WTC11 (cell line): Measurements from ENCODE around the gene TPGS1. TPM values are rescaled to one million over a fixed set of nuclear protein-coding genes. Genes with fewer than 3 reads are reported as not detected.

Experiments used
- ATAC-seq: fragments of 200-7000 bp; cut with Tn5 transposase; 2 replicates; pipeline ENCODE4 v1.10.0; 2021; ENCODE audit warnings: mild to moderate bottlenecking, moderate library complexity
- CTCF ChIA-PET: fragments of 300-600 bp; sonication (Branson Sonifier 250); formaldehyde crosslinking; loops from one replicate; lab custom pipeline; 2021; ENCODE audit warnings: antibody characterized with exemption; lab: Charles Lee
- POLR2A ChIA-PET: fragments of 350-600 bp; sonication (Branson Sonifier 250); formaldehyde crosslinking; loops from one replicate; lab custom pipeline; 2021; ENCODE audit warnings: antibody characterized with exemption; lab: Charles Lee
- DNase-seq: peaks from one replicate; pipeline ENCODE4 v3.0.0; 2021; ENCODE audit warnings: low spot score
- H3K27ac Mint-ChIP-seq: 2 replicates; pipeline ENCODE4 v1.8.0; 2021; ENCODE audit warnings: mixed read lengths
- H3K27me3 Mint-ChIP-seq: 2 replicates; pipeline ENCODE4 v1.8.0; 2021; ENCODE audit warnings: low read depth, mild to moderate bottlenecking, moderate library complexity, mixed read lengths
- H3K36me3 Mint-ChIP-seq: 2 replicates; pipeline ENCODE4 v1.8.0; 2021; ENCODE audit warnings: mixed read lengths
- H3K4me1 Mint-ChIP-seq: 2 replicates; pipeline ENCODE4 v1.8.0; 2022; ENCODE audit warnings: mixed read lengths
- H3K4me3 Mint-ChIP-seq: 2 replicates; pipeline ENCODE4 v1.8.0; 2021; ENCODE audit warnings: mild to moderate bottlenecking, moderate library complexity, mixed read lengths
- H3K9me3 Mint-ChIP-seq: 2 replicates; pipeline ENCODE4 v1.8.0; 2021; ENCODE audit warnings: mixed read lengths
- ELF4 ChIP-seq: sonication (generic); formaldehyde crosslinking; IDR thresholded peaks from 2 replicates; pipeline ENCODE4 v1.8.1; 2022; ENCODE audit warnings: low read depth, mild to moderate bottlenecking, moderate library complexity, missing genetic modification reagents
- ESRRA ChIP-seq: sonication (generic); formaldehyde crosslinking; IDR thresholded peaks from 2 replicates; pipeline ENCODE4 v1.8.1; 2022; ENCODE audit warnings: mild to moderate bottlenecking, missing genetic modification reagents, borderline replicate concordance
- ETV6 ChIP-seq: sonication (generic); formaldehyde crosslinking; IDR thresholded peaks from 2 replicates; pipeline ENCODE4 v1.8.1; 2022; ENCODE audit warnings: mild to moderate bottlenecking, missing genetic modification reagents
- FOXK1 ChIP-seq: sonication (generic); formaldehyde crosslinking; IDR thresholded peaks from 2 replicates; pipeline ENCODE4 v1.8.0; 2022; ENCODE audit warnings: mild to moderate bottlenecking, moderate library complexity, missing genetic modification reagents
- JUN ChIP-seq: sonication (generic); formaldehyde crosslinking; IDR thresholded peaks from 2 replicates; pipeline ENCODE4 v1.8.0; 2023; ENCODE audit warnings: mild to moderate bottlenecking, missing genetic modification reagents
- NFYB ChIP-seq: sonication (generic); formaldehyde crosslinking; conservative IDR thresholded peaks from 2 replicates; pipeline ENCODE4 v1.8.0; 2022; ENCODE audit warnings: low read depth, missing genetic modification reagents
- RELA ChIP-seq: sonication (generic); formaldehyde crosslinking; IDR thresholded peaks from 2 replicates; pipeline ENCODE4 v1.8.1; 2022; ENCODE audit warnings: missing genetic modification reagents, mild to moderate bottlenecking, borderline replicate concordance
- TEAD1 ChIP-seq: sonication (generic); formaldehyde crosslinking; IDR thresholded peaks from 2 replicates; pipeline ENCODE4 v1.8.0; 2022; ENCODE audit warnings: mild to moderate bottlenecking, missing genetic modification reagents
- ZNF121 ChIP-seq: sonication (generic); formaldehyde crosslinking; IDR thresholded peaks from 2 replicates; pipeline ENCODE4 v1.8.0; 2023; ENCODE audit warnings: missing genetic modification reagents
- ZNF219 ChIP-seq: sonication (generic); formaldehyde crosslinking; IDR thresholded peaks from 2 replicates; pipeline ENCODE4 v1.8.0; 2023; ENCODE audit warnings: missing genetic modification reagents, mild to moderate bottlenecking, borderline replicate concordance
- ZNF263 ChIP-seq: sonication (generic); formaldehyde crosslinking; IDR thresholded peaks from 2 replicates; pipeline ENCODE4 v1.8.1; 2022; ENCODE audit warnings: low read depth, mild to moderate bottlenecking, moderate library complexity, missing genetic modification reagents
- total RNA-seq: library from RNA; stranded (reverse); gene quantifications from 3 replicates; pipeline ENCODE4 v1.2.3, GENCODE V29; 2021
- TF ChIP-seq, protein P1 (sequence below): sonication (generic); formaldehyde crosslinking; IDR thresholded peaks from 2 replicates; pipeline ENCODE4 v1.8.0; 2022; ENCODE audit warnings: mild to moderate bottlenecking, missing genetic modification reagents
- TF ChIP-seq, protein P2 (sequence below): sonication (generic); formaldehyde crosslinking; IDR thresholded peaks from 2 replicates; pipeline ENCODE4 v1.8.0; 2023; ENCODE audit warnings: missing genetic modification reagents, mild to moderate bottlenecking, borderline replicate concordance
- TF ChIP-seq, protein P3 (sequence below): sonication (generic); formaldehyde crosslinking; IDR thresholded peaks from 2 replicates; pipeline ENCODE4 v1.8.1; 2023; ENCODE audit warnings: mild to moderate bottlenecking, missing genetic modification reagents, moderate library complexity
- TF ChIP-seq, protein P4 (sequence below): sonication (generic); formaldehyde crosslinking; IDR thresholded peaks from 2 replicates; pipeline ENCODE4 v1.8.0; 2023; ENCODE audit warnings: missing genetic modification reagents
- TF ChIP-seq, protein P5 (sequence below): sonication (generic); formaldehyde crosslinking; IDR thresholded peaks from 2 replicates; pipeline ENCODE4 v1.8.0; 2022; ENCODE audit warnings: mild to moderate bottlenecking, missing genetic modification reagents
- TF ChIP-seq, protein P6 (sequence below): sonication (generic); formaldehyde crosslinking; IDR thresholded peaks from 2 replicates; pipeline ENCODE4 v1.8.0; 2022; ENCODE audit warnings: missing genetic modification reagents
- TF ChIP-seq, protein P7 (sequence below): fragments of 250-450 bp; sonication (Bioruptor Pico); IDR thresholded peaks from 2 replicates; pipeline ENCODE4 v1.9.0; 2021; ENCODE audit warnings: mild to moderate bottlenecking, borderline replicate concordance

Gene TPGS1
- total RNA-seq, 1 experiment from 2014 or later: 18.8 TPM

DNA sequence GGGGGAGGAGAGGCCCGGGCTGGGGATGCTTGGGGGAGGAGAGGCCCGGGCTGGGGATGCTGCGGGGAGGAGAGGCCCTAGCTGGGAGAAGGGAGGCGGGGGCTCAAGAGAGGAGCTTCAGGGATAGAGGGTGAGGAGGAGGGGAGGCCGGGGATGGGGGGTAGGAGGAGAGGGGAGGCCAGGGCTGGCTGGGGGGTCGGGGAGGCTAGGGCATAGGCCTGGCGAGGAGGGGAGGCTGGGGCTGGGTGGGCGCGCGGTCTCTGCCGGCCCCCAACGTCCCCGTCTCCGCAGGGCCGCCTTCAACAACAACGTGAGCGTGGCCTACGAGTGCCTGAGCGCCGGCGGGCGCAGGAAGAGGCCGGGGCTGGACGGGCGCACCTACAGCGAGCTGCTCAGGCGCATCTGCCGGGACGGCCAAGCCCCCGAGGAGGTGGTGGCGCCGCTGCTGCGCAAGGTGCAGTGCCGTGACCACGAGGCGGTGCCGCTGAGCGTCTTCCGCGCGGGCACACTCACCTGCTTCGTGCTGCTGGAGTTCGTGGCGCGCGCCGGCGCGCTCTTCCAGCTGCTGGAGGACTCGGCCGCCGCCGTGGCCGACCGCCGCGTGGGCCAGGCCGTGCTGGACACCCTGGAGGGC is 11.4 kb downstream of the TPGS1 start:
- DNase-seq (peak; percentile 79), ATAC-seq (peak; percentile 87)
- no peak for TF ChIP-seq ELF4 (CRISPR knock-in tag)
- TF ChIP-seq, protein P1, sequence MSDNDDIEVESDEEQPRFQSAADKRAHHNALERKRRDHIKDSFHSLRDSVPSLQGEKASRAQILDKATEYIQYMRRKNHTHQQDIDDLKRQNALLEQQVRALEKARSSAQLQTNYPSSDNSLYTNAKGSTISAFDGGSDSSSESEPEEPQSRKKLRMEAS (CRISPR knock-in tag): peak; percentile 89; the same call in 1 of the 2 replicates
- TF ChIP-seq, protein P2, sequence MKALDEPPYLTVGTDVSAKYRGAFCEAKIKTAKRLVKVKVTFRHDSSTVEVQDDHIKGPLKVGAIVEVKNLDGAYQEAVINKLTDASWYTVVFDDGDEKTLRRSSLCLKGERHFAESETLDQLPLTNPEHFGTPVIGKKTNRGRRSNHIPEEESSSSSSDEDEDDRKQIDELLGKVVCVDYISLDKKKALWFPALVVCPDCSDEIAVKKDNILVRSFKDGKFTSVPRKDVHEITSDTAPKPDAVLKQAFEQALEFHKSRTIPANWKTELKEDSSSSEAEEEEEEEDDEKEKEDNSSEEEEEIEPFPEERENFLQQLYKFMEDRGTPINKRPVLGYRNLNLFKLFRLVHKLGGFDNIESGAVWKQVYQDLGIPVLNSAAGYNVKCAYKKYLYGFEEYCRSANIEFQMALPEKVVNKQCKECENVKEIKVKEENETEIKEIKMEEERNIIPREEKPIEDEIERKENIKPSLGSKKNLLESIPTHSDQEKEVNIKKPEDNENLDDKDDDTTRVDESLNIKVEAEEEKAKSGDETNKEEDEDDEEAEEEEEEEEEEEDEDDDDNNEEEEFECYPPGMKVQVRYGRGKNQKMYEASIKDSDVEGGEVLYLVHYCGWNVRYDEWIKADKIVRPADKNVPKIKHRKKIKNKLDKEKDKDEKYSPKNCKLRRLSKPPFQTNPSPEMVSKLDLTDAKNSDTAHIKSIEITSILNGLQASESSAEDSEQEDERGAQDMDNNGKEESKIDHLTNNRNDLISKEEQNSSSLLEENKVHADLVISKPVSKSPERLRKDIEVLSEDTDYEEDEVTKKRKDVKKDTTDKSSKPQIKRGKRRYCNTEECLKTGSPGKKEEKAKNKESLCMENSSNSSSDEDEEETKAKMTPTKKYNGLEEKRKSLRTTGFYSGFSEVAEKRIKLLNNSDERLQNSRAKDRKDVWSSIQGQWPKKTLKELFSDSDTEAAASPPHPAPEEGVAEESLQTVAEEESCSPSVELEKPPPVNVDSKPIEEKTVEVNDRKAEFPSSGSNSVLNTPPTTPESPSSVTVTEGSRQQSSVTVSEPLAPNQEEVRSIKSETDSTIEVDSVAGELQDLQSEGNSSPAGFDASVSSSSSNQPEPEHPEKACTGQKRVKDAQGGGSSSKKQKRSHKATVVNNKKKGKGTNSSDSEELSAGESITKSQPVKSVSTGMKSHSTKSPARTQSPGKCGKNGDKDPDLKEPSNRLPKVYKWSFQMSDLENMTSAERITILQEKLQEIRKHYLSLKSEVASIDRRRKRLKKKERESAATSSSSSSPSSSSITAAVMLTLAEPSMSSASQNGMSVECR (CRISPR knock-in tag): peak; percentile 54; the same call in 1 of the 2 replicates
- TF ChIP-seq RELA (CRISPR knock-in tag): peak; percentile 43; the same call in 1 of the 2 replicates
- peak; percentile 46; the same call in 1 of the 2 replicates for TF ChIP-seq ETV6
- TF ChIP-seq NFYB (CRISPR knock-in tag): no peak
- 0 out of 2 replicates have a peak, but pooled peaks have one; percentile 13 for TF ChIP-seq TEAD1 (CRISPR knock-in tag)
- TF ChIP-seq, protein P3, sequence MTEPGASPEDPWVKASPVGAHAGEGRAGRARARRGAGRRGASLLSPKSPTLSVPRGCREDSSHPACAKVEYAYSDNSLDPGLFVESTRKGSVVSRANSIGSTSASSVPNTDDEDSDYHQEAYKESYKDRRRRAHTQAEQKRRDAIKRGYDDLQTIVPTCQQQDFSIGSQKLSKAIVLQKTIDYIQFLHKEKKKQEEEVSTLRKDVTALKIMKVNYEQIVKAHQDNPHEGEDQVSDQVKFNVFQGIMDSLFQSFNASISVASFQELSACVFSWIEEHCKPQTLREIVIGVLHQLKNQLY (CRISPR knock-in tag): no peak
- TF ChIP-seq, protein P4, sequence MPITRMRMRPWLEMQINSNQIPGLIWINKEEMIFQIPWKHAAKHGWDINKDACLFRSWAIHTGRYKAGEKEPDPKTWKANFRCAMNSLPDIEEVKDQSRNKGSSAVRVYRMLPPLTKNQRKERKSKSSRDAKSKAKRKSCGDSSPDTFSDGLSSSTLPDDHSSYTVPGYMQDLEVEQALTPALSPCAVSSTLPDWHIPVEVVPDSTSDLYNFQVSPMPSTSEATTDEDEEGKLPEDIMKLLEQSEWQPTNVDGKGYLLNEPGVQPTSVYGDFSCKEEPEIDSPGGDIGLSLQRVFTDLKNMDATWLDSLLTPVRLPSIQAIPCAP (CRISPR knock-in tag): 0 out of 2 replicates have a peak, but pooled peaks have one; percentile 36
- TF ChIP-seq ESRRA (CRISPR knock-in tag): no peak
- peak; percentile 57; the same call in 1 of the 2 replicates for TF ChIP-seq JUN
- peak; percentile 41; the same call in 1 of the 2 replicates for TF ChIP-seq ZNF263 (CRISPR knock-in tag)
- peak; percentile 53 for TF ChIP-seq ZNF121 (CRISPR knock-in tag)
- TF ChIP-seq ZNF219 (CRISPR knock-in tag): peak; percentile 54; the same call in 1 of the 2 replicates
- TF ChIP-seq FOXK1 (CRISPR knock-in tag): peak; percentile 20; the same call in 1 of the 2 replicates
- TF ChIP-seq, protein P5, sequence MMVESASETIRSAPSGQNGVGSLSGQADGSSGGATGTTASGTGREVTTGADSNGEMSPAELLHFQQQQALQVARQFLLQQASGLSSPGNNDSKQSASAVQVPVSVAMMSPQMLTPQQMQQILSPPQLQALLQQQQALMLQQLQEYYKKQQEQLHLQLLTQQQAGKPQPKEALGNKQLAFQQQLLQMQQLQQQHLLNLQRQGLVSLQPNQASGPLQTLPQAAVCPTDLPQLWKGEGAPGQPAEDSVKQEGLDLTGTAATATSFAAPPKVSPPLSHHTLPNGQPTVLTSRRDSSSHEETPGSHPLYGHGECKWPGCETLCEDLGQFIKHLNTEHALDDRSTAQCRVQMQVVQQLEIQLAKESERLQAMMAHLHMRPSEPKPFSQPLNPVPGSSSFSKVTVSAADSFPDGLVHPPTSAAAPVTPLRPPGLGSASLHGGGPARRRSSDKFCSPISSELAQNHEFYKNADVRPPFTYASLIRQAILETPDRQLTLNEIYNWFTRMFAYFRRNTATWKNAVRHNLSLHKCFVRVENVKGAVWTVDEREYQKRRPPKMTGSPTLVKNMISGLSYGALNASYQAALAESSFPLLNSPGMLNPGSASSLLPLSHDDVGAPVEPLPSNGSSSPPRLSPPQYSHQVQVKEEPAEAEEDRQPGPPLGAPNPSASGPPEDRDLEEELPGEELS (CRISPR knock-in tag): peak; percentile 79; the same call in 1 of the 2 replicates
- TF ChIP-seq, protein P6, sequence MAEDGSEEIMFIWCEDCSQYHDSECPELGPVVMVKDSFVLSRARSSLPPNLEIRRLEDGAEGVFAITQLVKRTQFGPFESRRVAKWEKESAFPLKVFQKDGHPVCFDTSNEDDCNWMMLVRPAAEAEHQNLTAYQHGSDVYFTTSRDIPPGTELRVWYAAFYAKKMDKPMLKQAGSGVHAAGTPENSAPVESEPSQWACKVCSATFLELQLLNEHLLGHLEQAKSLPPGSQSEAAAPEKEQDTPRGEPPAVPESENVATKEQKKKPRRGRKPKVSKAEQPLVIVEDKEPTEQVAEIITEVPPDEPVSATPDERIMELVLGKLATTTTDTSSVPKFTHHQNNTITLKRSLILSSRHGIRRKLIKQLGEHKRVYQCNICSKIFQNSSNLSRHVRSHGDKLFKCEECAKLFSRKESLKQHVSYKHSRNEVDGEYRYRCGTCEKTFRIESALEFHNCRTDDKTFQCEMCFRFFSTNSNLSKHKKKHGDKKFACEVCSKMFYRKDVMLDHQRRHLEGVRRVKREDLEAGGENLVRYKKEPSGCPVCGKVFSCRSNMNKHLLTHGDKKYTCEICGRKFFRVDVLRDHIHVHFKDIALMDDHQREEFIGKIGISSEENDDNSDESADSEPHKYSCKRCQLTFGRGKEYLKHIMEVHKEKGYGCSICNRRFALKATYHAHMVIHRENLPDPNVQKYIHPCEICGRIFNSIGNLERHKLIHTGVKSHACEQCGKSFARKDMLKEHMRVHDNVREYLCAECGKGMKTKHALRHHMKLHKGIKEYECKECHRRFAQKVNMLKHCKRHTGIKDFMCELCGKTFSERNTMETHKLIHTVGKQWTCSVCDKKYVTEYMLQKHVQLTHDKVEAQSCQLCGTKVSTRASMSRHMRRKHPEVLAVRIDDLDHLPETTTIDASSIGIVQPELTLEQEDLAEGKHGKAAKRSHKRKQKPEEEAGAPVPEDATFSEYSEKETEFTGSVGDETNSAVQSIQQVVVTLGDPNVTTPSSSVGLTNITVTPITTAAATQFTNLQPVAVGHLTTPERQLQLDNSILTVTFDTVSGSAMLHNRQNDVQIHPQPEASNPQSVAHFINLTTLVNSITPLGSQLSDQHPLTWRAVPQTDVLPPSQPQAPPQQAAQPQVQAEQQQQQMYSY (CRISPR knock-in tag): peak; percentile 38; the same call in 1 of the 2 replicates
- TF ChIP-seq, protein P7, sequence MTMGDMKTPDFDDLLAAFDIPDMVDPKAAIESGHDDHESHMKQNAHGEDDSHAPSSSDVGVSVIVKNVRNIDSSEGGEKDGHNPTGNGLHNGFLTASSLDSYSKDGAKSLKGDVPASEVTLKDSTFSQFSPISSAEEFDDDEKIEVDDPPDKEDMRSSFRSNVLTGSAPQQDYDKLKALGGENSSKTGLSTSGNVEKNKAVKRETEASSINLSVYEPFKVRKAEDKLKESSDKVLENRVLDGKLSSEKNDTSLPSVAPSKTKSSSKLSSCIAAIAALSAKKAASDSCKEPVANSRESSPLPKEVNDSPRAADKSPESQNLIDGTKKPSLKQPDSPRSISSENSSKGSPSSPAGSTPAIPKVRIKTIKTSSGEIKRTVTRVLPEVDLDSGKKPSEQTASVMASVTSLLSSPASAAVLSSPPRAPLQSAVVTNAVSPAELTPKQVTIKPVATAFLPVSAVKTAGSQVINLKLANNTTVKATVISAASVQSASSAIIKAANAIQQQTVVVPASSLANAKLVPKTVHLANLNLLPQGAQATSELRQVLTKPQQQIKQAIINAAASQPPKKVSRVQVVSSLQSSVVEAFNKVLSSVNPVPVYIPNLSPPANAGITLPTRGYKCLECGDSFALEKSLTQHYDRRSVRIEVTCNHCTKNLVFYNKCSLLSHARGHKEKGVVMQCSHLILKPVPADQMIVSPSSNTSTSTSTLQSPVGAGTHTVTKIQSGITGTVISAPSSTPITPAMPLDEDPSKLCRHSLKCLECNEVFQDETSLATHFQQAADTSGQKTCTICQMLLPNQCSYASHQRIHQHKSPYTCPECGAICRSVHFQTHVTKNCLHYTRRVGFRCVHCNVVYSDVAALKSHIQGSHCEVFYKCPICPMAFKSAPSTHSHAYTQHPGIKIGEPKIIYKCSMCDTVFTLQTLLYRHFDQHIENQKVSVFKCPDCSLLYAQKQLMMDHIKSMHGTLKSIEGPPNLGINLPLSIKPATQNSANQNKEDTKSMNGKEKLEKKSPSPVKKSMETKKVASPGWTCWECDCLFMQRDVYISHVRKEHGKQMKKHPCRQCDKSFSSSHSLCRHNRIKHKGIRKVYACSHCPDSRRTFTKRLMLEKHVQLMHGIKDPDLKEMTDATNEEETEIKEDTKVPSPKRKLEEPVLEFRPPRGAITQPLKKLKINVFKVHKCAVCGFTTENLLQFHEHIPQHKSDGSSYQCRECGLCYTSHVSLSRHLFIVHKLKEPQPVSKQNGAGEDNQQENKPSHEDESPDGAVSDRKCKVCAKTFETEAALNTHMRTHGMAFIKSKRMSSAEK (CRISPR knock-in tag): no peak
- Mint-ChIP-seq H3K36me3 (peaks cover 10% of the 10 kb centered on the region), H3K9me3 (peaks cover 9% of the 10 kb centered on the region), H3K27me3 (peaks cover 33% of the 10 kb centered on the region), H3K4me3 (no peak overlapping the region), H3K4me1 (peaks cover 3% of the 10 kb centered on the region), H3K27ac (no peak overlapping the region)
- ChIA-PET POLR2A (interaction anchor here (0.6 to 1.6 kb wide), 3 partner anchors 8 to 12 kb away, joined by 3 to 6 read pairs (median 4); partner anchors contain the start of gene CDC34), CTCF (interaction anchor here (0.5 to 2.8 kb wide), 8 partner anchors 8 to 508 kb away, joined by 3 to 26 read pairs (median 4); partner anchors contain the start of gene CDC34)
